Tibial nerve (tissue), 3 donors: Measurements from ENCODE around the gene FAP.

Experiments
- CTCF ChIP-seq, 5 experiments: fragments of 200-600 bp in 3 of 5; fragments of 450-650 bp in 2 of 5; sonication (generic) in 3 of 5; IDR thresholded peaks; one replicate each; pipeline ENCODE4 v1.5.1; 2016 to 2019; ENCODE audit warnings: antibody characterized with exemption in 5 of 5, mild to moderate bottlenecking in 3 of 5, moderate library complexity in 2 of 5
- POLR2A ChIP-seq, 2 donors: fragments of 450-650 bp; IDR thresholded peaks; one replicate each; pipeline ENCODE4 v1.6.1; 2017; ENCODE audit warnings: antibody characterized with exemption in 2 of 2, mild to moderate bottlenecking in 2 of 2, moderate library complexity in 2 of 2

DNA sequence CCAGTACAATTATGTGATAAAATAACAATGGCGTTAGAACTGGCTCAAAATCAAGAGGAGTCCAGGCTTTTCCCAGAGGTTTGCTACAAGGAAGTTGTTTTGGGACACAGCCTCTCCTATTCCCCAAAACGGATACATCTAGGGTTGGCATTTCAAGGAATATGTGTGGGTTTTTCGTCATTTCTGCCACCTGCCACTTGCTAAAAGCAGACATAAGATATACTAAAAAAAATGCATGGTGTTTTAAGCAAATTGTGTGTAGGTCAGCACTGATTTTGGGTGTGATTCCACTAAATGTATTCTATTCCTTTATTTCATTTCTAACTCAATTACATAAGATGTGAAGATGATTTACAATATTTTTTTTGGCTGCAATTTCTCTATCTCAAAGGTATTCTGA is 54.8 kb downstream of the FAP start:
- TF ChIP-seq CTCF (IDR thresholded peaks at IDR 0.05) (no peak), POLR2A (IDR thresholded peaks at IDR 0.05) (no peak)
